IMR-90 (cell line): Measurements from ENCODE around the gene TIGAR. TPM values are rescaled to one million over a fixed set of nuclear protein-coding genes. Genes with fewer than 3 reads are reported as not detected.

Source experiments
- ATAC-seq: fragments of 200-7000 bp; cut with Tn5 transposase; 2 replicates; pipeline ENCODE4 v1.9.1; 2020; ENCODE audit warnings: low read depth, mild to moderate bottlenecking, moderate library complexity
- BruUV-seq: library from RNA; stranded (reverse); fragments of 400-500 nt; replicated peaks from 2 replicates; lab custom pipeline; 2021; lab: Mats Ljungman, UMichigan
- CTCF ChIA-PET: fragments of 300-600 bp; formaldehyde crosslinking; extraction: SDS; loops from one replicate; lab custom pipeline; 2021; ENCODE audit warnings: antibody characterized with exemption; lab: Yijun Ruan, JAX
- POLR2A ChIA-PET: fragments of 300-600 bp; sonication (Branson Sonifier 250); formaldehyde crosslinking; loops from one replicate; lab custom pipeline; 2022; ENCODE audit warnings: antibody characterized with exemption; ENCODE audit not compliant: unreplicated experiment; lab: Charles Lee
- DNase-seq: peaks from one replicate; pipeline ENCODE4 v3.0.0; 2013
- H2AFZ ChIP-seq: replicated peaks from 2 replicates; pipeline ENCODE3; 2013; ENCODE audit warnings: low read length, mild to moderate bottlenecking; ENCODE audit not compliant: poor library complexity
- H2AK5ac ChIP-seq: 2 replicates; pipeline ENCODE4 v1.6.1; 2013; ENCODE audit warnings: low read depth, low read length, inconsistent platforms
- H2AK9ac ChIP-seq: replicated peaks from 2 replicates; pipeline ENCODE3; 2013; ENCODE audit warnings: mild to moderate bottlenecking, low read depth, low read length, moderate library complexity; ENCODE audit not compliant: poor library complexity
- H2BK120ac ChIP-seq: 2 replicates; pipeline ENCODE4 v1.6.1; 2013; ENCODE audit warnings: low read depth, low read length, inconsistent platforms
- H2BK15ac ChIP-seq: 3 replicates; pipeline ENCODE4 v1.6.1; 2013; ENCODE audit warnings: low read depth, low read length, inconsistent platforms
- H2BK20ac ChIP-seq: 2 replicates; pipeline ENCODE4 v1.6.1; 2013; ENCODE audit warnings: low read depth, mild to moderate bottlenecking, inconsistent platforms, low read length, moderate library complexity
- H2BK5ac ChIP-seq: 2 replicates; pipeline ENCODE4 v1.6.1; 2013; ENCODE audit warnings: mild to moderate bottlenecking, low read depth, low read length, inconsistent platforms; ENCODE audit not compliant: poor library complexity, severe bottlenecking
- H3K14ac ChIP-seq: replicated peaks from 2 replicates; pipeline ENCODE4 v1.6.1; 2013; ENCODE audit warnings: low read depth, low read length, inconsistent platforms
- H3K18ac ChIP-seq: 2 replicates; pipeline ENCODE4 v1.6.1; 2013; ENCODE audit warnings: low read depth, low read length, control low read depth
- H3K23ac ChIP-seq: 2 replicates; pipeline ENCODE4 v1.6.1; 2013; ENCODE audit warnings: low read depth, low read length, inconsistent platforms
- H3K27ac ChIP-seq: 2 replicates; pipeline ENCODE4 v1.5.1; 2013; ENCODE audit warnings: mild to moderate bottlenecking, control low read depth, low read length; ENCODE audit not compliant: insufficient read depth
- H3K27me3 ChIP-seq: 2 replicates; pipeline ENCODE4 v1.6.1; 2013; ENCODE audit warnings: low read length; ENCODE audit not compliant: control insufficient read depth, insufficient read depth
- H3K36me3 ChIP-seq: 2 replicates; pipeline ENCODE4 v1.6.1; 2013; ENCODE audit warnings: low read length, mixed read lengths; ENCODE audit not compliant: control insufficient read depth, insufficient read depth
- H3K4ac ChIP-seq: 2 replicates; pipeline ENCODE4 v1.6.1; 2013; ENCODE audit warnings: low read depth, low read length, inconsistent platforms
- H3K4me1 ChIP-seq: 2 replicates; pipeline ENCODE4 v1.6.1; 2013; ENCODE audit warnings: low read length, mixed read lengths; ENCODE audit not compliant: control insufficient read depth, insufficient read depth
- H3K4me2 ChIP-seq: 2 replicates; pipeline ENCODE4 v1.6.1; 2013; ENCODE audit warnings: low read depth, mild to moderate bottlenecking, control low read depth, low read length, moderate library complexity
- H3K4me3 ChIP-seq: 2 replicates; pipeline ENCODE4 v1.5.1; 2013; ENCODE audit warnings: low read depth, mild to moderate bottlenecking, control low read depth, low read length, moderate library complexity; ENCODE audit not compliant: insufficient read depth
- H3K56ac ChIP-seq: 2 replicates; pipeline ENCODE4 v1.6.1; 2013; ENCODE audit warnings: low read length, inconsistent platforms; ENCODE audit not compliant: insufficient read depth; ENCODE audit errors: extremely low read depth
- H3K79me1 ChIP-seq, 2 experiments: 2 replicates each; pipeline ENCODE4 v1.6.1; 2013; ENCODE audit warnings: low read length in 2 of 2, inconsistent platforms in 1 of 2, low read depth in 1 of 2
- H3K9ac ChIP-seq: 2 replicates; pipeline ENCODE4 v1.6.1; 2013; ENCODE audit warnings: low read depth, low read length, control low read depth
- H3K9me1 ChIP-seq: 2 replicates; pipeline ENCODE4 v1.6.1; 2013; ENCODE audit warnings: low read length, inconsistent platforms; ENCODE audit not compliant: insufficient read depth
- H3K9me3 ChIP-seq: 2 replicates; pipeline ENCODE4 v1.6.1; 2013; ENCODE audit warnings: low read length; ENCODE audit not compliant: control insufficient read depth, insufficient read depth
- H4K20me1 ChIP-seq: 2 replicates; pipeline ENCODE4 v1.6.1; 2013; ENCODE audit warnings: low read length, inconsistent platforms; ENCODE audit not compliant: insufficient read depth
- H4K5ac ChIP-seq: 2 replicates; pipeline ENCODE4 v1.6.1; 2013; ENCODE audit warnings: mild to moderate bottlenecking, low read depth, low read length, control low read depth
- H4K8ac ChIP-seq, 2 experiments: 2 replicates each; pipeline ENCODE4 v1.6.1; 2013; ENCODE audit warnings: low read depth in 2 of 2, low read length in 2 of 2, control low read depth in 1 of 2, inconsistent platforms in 1 of 2
- H4K91ac ChIP-seq: 2 replicates; pipeline ENCODE4 v1.6.1; 2013; ENCODE audit warnings: low read depth, low read length, inconsistent platforms; ENCODE audit not compliant: insufficient read depth
- BHLHE40 ChIP-seq: fragments of 150-350 bp; IDR thresholded peaks from 2 replicates; pipeline ENCODE4 v1.6.1; 2016; ENCODE audit warnings: mild to moderate bottlenecking, low read depth, low read length
- CHD1 ChIP-seq: IDR thresholded peaks from 2 replicates; pipeline ENCODE4 v1.6.1; 2012; ENCODE audit warnings: low read depth, low read length, improper control_type of control experiment
- ELK1 ChIP-seq: fragments of 150-350 bp; IDR thresholded peaks from 2 replicates; pipeline ENCODE4 v1.6.1; 2016; ENCODE audit warnings: low read depth, mild to moderate bottlenecking, low read length, moderate library complexity, borderline replicate concordance
- FOS ChIP-seq: fragments of 150-350 bp; IDR thresholded peaks from 2 replicates; pipeline ENCODE4 v1.6.1; 2016; ENCODE audit warnings: low read depth, low read length
- MAFK ChIP-seq: IDR thresholded peaks from 2 replicates; pipeline ENCODE4 v1.6.1; 2012; ENCODE audit warnings: low read depth, low read length, improper control_type of control experiment
- MAZ ChIP-seq: IDR thresholded peaks from 2 replicates; pipeline ENCODE4 v1.6.1; 2012; ENCODE audit warnings: low read depth, mild to moderate bottlenecking, low read length, improper control_type of control experiment, moderate library complexity, borderline replicate concordance
- NFE2L2 ChIP-seq: fragments of 150-350 bp; IDR thresholded peaks from 2 replicates; pipeline ENCODE4 v1.6.1; 2016; ENCODE audit warnings: low read depth, mild to moderate bottlenecking, low read length
- POLR2A ChIP-seq: IDR thresholded peaks from 2 replicates; pipeline ENCODE4 v1.6.1; 2012; ENCODE audit warnings: mild to moderate bottlenecking, low read depth, low read length
- RFX5 ChIP-seq: IDR thresholded peaks from 2 replicates; pipeline ENCODE4 v1.8.0; 2012; ENCODE audit warnings: low read depth, mild to moderate bottlenecking, low read length, moderate library complexity
- USF2 ChIP-seq: fragments of 150-350 bp; IDR thresholded peaks from 2 replicates; pipeline ENCODE4 v1.6.1; 2017; ENCODE audit warnings: mild to moderate bottlenecking, antibody characterized with exemption, low read length, low read depth
- WGBS, 2 experiments: methylation state at CpG; one replicate each; pipeline versions ENCODE4 v1.1.5 to v1.1.7; 2013; ENCODE audit warnings: missing lambda C conversion rate in 2 of 2; ENCODE audit not compliant: insufficient read length in 1 of 2; ENCODE audit errors: extremely low coverage in 2 of 2; 5-methylcytosine and 5-hydroxymethylcytosine counted together
- dilution Hi-C: fragments of 300-500 bp; cut with HindIII; formaldehyde crosslinking; loops from one replicate; pipeline ENCODE4 v1.14.3; 2018; ENCODE audit warnings: low sequenced_read_pairs; ENCODE audit not compliant: unreplicated experiment
- in situ Hi-C: fragments of 300-500 bp; cut with MboI; formaldehyde crosslinking; loops from 3 replicates; pipeline ENCODE4 v1.14.3; 2019; ENCODE audit warnings: low sequenced_read_pairs, inconsistent platforms, mixed read lengths
- intact Hi-C: fragments of 100-400 bp; cut with micrococcal nuclease; formaldehyde crosslinking; loops from 2 replicates; pipeline ENCODE4 v1.10.0; 2022
- polyA plus RNA-seq, 3 experiments: library from polyadenylated mRNA; depleted of rRNA; stranded (reverse); fragments of >200 nt; gene quantifications; 2 replicates each; pipeline ENCODE4 v1.2.3, GENCODE V29; 2012; ENCODE audit warnings: low replicate concordance in 1 of 3
- total RNA-seq: library from RNA; depleted of rRNA; stranded (reverse); fragments of >200 nt; gene quantifications from 2 replicates; pipeline ENCODE4 v1.2.3, GENCODE V29; 2012

Gene TIGAR
- total and polyA plus RNA-seq, 2 of the 4 experiments (the other 2 are of a cell fraction), result 7.3 to 13.7 TPM

GRCh38 chr12:4277857-4278256 lies 43.2 kb upstream of the TIGAR start:
- Histone ChIP-seq H3K36me3 (no peaks in the 10 kb centered on the region; the same call in 1 of the 2 replicates), H2AK9ac (no peak overlapping the region), H2BK15ac (no peak overlapping the region), H3K56ac (no peak overlapping the region), H4K20me1 (no peaks in the 10 kb centered on the region), H3K23ac (no peak overlapping the region), H4K5ac (no peak overlapping the region), H3K4me1 (no peaks in the 10 kb centered on the region; the same call in 1 of the 2 replicates), H2BK20ac (no peak overlapping the region), H3K18ac (no peak overlapping the region), H4K91ac (no peak overlapping the region), H3K14ac (no peak overlapping the region), H2BK120ac (no peak overlapping the region), H3K27me3 (peaks cover 35% of the 10 kb centered on the region), H3K4me3 (no peak overlapping the region), H3K9ac (no peak overlapping the region), H3K27ac (no peak overlapping the region), H3K9me1 (no peaks in the 10 kb centered on the region), H3K9me3 (no peaks in the 10 kb centered on the region), H3K79me1 (no peaks in the 10 kb centered on the region), H3K4ac (no peak overlapping the region), H2BK5ac (no peak overlapping the region), H4K8ac (no peak overlapping the region), H2AK5ac (no peak overlapping the region), H3K4me2 (no peak overlapping the region), H2AFZ (no peak overlapping the region)
- CTCF ChIA-PET, result interaction anchor here (1.0 to 3.1 kb wide), 11 partner anchors 9 to 393 kb away, joined by 3 to 37 read pairs (median 6); no protein-coding TSS in a partner anchor
- no CpG with 5 or more reads among the region's 3 CpGs for whole genome bisulfite sequencing, 2 experiments
- POLR2A ChIA-PET, result no interaction called here
- dilution Hi-C loops, result no loop called here
- no TSS peak for BruUV-seq
- DNase-seq, result no peak
- no peak for ATAC-seq
- in situ Hi-C loops, result loop anchor here (5.0 kb wide), 2 partner anchors 171 to 391 kb away; no protein-coding TSS in a partner anchor
- TF ChIP-seq USF2 (no peak), MAZ (no peak), CHD1 (no peak), ELK1 (no peak), POLR2A (no peak), MAFK (no peak), RFX5 (no peak), BHLHE40 (no peak), FOS (no peak), NFE2L2 (no peak)
- intact Hi-C loops, result loop anchor here (1.0 to 5.0 kb wide), 6 partner anchors 171 to 978 kb away; no protein-coding TSS in a partner anchor
